ENCODE data around the gene FRMD4A. TPM values are rescaled to one million over a fixed set of nuclear protein-coding genes. Genes with fewer than 3 reads are reported as not detected.

Gene FRMD4A
- total and polyA plus RNA-seq, 2 of the 4 experiments (the other 2 are of a cell fraction) = 30.3 to 68.8 TPM

GRCh38 chr10:13751191-13751764 lies 579.4 kb downstream of the FRMD4A start:
- Histone ChIP-seq H3K23ac (ENCODE audit: low read depth, low read length) (no peak overlapping the region), H4K5ac (ENCODE audit: low read depth, low read length) (no peak overlapping the region), H3K4me1 (ENCODE audit: control insufficient read depth, insufficient read depth, low read length) (no peaks in the 10 kb centered on the region; the same call in 1 of the 2 replicates), H2BK120ac (ENCODE audit: low read depth, low read length) (no peak overlapping the region), H3K9ac (ENCODE audit: low read depth, low read length) (no peak overlapping the region), H3K36me3 (ENCODE audit: control insufficient read depth, insufficient read depth, low read length) (peaks cover 2% of the 10 kb centered on the region; the same call in 1 of the 2 replicates), H3K79me1 (ENCODE audit: low read depth in 1 of 2, low read length in 2 of 2) (no peaks in the 10 kb centered on the region), H2AK9ac (replicated peaks; ENCODE audit: low read depth, low read length, poor library complexity) (no peak overlapping the region), H2BK20ac (ENCODE audit: low read depth, low read length) (no peak overlapping the region), H4K91ac (ENCODE audit: insufficient read depth, low read depth, low read length) (no peak overlapping the region), H3K27me3 (ENCODE audit: control insufficient read depth, insufficient read depth, low read length) (no peaks in the 10 kb centered on the region), H3K56ac (ENCODE audit: extremely low read depth, insufficient read depth, low read length) (no peak overlapping the region), H3K4me3 (ENCODE audit: insufficient read depth, low read depth, low read length) (no peak overlapping the region), H3K18ac (ENCODE audit: low read depth, low read length) (no peak overlapping the region), H3K14ac (replicated peaks; ENCODE audit: low read depth, low read length) (no peak overlapping the region), H4K20me1 (ENCODE audit: insufficient read depth, low read length) (no peaks in the 10 kb centered on the region), H3K9me1 (ENCODE audit: insufficient read depth, low read length) (peaks cover 2% of the 10 kb centered on the region; the same call in 1 of the 2 replicates), H3K4me2 (ENCODE audit: low read depth, low read length) (no peak overlapping the region), H2AK5ac (ENCODE audit: low read depth, low read length) (no peak overlapping the region), H3K9me3 (ENCODE audit: control insufficient read depth, insufficient read depth, low read length) (no peaks in the 10 kb centered on the region), H2AFZ (replicated peaks; ENCODE audit: low read length, poor library complexity) (no peak overlapping the region), H4K8ac (ENCODE audit: low read depth in 2 of 2, low read length in 2 of 2) (no peak overlapping the region), H3K4ac (ENCODE audit: low read depth, low read length) (no peak overlapping the region), H2BK5ac (ENCODE audit: low read depth, low read length, poor library complexity, severe bottlenecking) (no peak overlapping the region), H3K27ac (ENCODE audit: insufficient read depth, low read length) (no peak overlapping the region), H2BK15ac (ENCODE audit: low read depth, low read length) (no peak overlapping the region)
- CTCF ChIA-PET = no interaction called here
- dilution Hi-C loops (cut with HindIII; ENCODE audit: low sequenced_read_pairs, unreplicated experiment) (no loop called here), in situ Hi-C loops (cut with MboI; ENCODE audit: low sequenced_read_pairs) (no loop called here), intact Hi-C loops (cut with micrococcal nuclease) (loop anchor here (5.0 kb wide), 1 partner anchor 34 kb away; no protein-coding TSS in a partner anchor)
- no peak for ATAC-seq (ENCODE audit: low read depth)
- DNase-seq = no peak
- POLR2A ChIA-PET (ENCODE audit: unreplicated experiment) = no interaction called here
- no TSS peak for BruUV-seq (replicated peaks)
- no peak for TF ChIP-seq RCOR1 (IDR thresholded peaks at IDR 0.05; ENCODE audit: insufficient replicate concordance, low read length)
- no peak for TF ChIP-seq CHD1 (IDR thresholded peaks at IDR 0.05; ENCODE audit: low read depth, low read length)
- TF ChIP-seq, protein P1, sequence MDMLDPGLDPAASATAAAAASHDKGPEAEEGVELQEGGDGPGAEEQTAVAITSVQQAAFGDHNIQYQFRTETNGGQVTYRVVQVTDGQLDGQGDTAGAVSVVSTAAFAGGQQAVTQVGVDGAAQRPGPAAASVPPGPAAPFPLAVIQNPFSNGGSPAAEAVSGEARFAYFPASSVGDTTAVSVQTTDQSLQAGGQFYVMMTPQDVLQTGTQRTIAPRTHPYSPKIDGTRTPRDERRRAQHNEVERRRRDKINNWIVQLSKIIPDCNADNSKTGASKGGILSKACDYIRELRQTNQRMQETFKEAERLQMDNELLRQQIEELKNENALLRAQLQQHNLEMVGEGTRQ (IDR thresholded peaks at IDR 0.05; ENCODE audit: low read depth, low read length) = no peak
- WGBS, 2 experiments (ENCODE audit: extremely low coverage in 2 of 2, insufficient read length in 1 of 2) = no CpG with 5 or more reads among the region's 4 CpGs

Data from IMR-90 (cell line).